Inferior parietal cortex (tissue), 1 donor: ENCODE measurements around the gene SLC22A4.

Experiments
- DNase-seq: peaks from one replicate; pipeline ENCODE4 v3.0.0-alpha.2; 2016; ENCODE audit errors: extremely low spot score

Gene SLC22A4

GRCh38 chr5:132299917-132300316, 5.7 kb downstream of the SLC22A4 start:
- DNase-seq, result no peak

DNA sequence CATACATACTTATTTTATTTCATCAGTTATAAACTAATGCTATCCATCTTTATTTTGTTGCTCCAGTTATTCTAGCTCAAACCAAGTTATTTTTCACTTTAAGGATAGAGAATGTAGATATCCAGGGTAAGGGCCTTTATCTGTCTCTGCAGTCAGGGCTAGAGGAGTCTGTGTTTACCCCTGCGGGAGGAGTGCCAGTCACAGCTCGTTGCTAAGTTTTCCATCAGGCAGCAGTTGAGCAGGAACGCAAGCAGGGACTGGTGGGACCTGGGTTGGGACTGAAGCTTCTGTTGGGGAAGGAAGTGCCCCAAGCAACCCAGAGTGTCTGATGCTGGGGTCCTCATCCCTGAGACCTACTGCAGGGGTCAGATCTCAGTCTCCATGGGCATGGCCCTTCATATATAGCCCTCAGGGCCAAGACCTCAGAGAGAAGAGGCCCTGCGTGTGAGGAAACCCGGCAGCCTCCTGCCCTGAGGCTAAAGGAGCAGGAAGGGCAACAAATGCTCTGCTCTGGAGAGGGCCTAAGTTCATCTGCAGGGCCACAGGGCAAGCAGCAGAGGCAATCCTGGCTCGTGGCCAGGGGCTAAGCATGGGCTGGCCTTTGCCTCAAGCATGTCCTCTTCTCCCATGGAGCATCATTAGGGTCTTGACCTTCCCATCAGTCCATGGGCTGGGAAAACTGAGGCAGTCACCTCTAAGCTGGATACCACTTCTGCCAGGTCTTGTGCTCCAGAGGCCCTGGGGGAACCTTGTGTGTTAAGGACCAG, 6.6 kb downstream of the SLC22A4 start:
- no peak for DNase-seq

- DNase-seq, result no peak
Observed at GRCh38 chr5:132301344-132302271, 7.4 kb downstream of the SLC22A4 start.

- DNase-seq, result no peak
Observed at GRCh38 chr5:132302413-132302812, 8.2 kb downstream of the SLC22A4 start.

- DNase-seq, result no peak
Observed at GRCh38 chr5:132303589-132303988, 9.4 kb downstream of the SLC22A4 start.

DNA sequence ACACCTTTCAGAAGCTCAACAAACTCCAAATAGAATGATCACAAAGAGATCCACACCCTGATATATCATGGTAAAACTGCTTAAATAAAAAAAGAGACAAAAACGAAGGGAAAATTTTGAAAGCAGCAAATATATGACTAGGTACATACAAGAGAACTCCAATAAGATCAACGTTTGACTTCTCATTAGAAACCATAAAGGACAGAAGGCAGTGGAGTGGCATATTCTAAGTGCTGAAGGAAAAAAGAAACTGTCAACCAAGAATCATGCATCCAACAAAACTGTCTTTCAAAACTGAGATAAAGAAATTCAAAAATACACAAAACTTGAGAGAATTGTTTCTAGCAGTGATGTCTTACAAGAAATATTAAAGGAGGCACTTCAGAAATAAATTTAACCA, 11.2 kb downstream of the SLC22A4 start:
- no peak for DNase-seq

GRCh38 chr5:132308701-132309100, 14.5 kb downstream of the SLC22A4 start:
- no peak for DNase-seq

DNA sequence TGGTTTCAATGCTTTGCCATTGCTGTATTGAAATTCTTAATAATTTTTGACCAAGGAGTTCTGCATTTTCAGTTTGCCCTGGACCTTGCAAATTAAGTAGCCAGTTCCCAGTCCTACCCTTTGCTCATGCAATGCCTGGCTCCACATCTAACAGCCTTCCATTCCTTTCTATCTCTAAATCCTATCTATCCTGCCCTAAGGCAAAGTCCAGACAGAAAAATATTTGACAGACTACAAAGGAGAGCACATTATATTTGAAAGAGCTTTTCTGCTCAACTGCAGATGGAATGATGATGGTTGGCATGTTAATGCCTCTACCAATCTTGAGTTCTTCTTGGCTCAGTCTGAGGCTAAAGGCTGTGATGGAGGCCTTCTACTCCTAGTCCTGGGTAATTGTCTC, 15.5 kb downstream of the SLC22A4 start:
- DNase-seq, result no peak

DNA sequence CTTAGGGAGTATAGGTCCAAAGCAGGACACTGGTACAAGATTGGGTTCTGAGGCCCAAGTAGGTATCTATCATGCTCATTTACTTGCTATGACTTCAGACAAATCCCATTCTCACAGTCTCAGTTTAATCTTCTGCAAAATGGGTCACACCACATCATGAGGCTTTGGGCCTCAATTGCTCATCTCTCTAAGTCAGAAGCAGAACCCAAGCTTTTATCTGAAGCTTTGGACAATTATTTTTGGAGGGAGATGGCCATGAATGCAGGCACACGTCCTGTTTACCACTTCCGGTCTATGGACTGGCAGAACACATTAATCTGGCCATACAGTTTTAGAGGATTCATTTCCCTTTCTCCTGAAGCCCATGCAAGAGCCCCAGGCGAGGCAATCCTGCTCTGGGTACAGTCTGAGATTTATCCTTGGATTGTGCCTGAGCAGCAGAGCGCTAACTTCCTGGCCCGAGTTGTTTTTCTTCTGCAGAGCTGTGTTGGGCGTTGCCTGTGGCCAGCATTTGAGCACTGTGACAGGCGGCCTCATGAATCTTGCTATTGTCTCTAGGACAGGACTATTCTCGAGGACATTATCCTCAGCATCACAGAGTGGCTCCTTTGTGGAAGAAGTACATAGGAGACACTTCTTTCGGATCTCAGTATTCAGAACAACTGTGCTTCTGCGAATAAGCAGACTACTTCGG, 16.1 kb downstream of the SLC22A4 start:
- no peak for DNase-seq

DNA sequence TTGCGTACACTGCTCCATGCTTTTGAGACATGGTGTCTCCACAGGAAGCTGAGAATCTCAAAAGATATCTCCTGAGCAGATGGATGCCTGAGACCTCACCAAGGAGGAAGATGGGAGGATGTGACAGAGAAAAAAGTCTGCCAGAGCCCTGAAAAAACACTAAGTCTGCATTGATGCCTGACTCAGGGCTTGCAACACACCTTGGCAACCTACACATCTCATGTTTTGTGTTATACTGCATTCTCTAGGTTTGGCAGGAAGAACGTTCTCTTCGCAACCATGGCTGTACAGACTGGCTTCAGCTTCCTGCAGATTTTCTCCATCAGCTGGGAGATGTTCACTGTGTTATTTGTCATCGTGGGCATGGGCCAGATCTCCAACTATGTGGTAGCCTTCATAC, 19.2 kb downstream of the SLC22A4 start:
- no peak for DNase-seq

DNA sequence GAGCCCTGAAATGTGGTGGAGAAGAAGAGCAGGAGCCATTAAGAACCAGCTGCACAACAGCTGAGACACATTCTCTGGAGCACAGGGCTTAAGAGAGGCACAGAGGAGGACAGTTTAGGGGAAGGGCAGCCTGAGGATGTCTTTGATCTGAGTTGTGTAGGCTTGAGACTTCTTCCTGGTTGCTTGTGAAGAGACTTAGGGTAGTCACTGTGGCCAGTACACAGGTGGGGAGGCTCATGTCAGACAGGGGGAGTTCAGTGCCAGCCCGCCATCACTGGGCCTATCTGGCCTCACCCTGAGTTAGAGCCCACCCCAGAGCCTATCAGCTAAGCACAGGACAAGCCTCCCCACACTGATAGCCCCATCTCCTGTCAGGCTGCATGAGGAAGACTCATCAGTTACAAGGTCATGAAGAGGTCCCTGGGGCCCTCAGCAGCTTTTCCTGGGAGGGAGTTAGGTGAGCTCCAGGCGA, 19.8 kb downstream of the SLC22A4 start:
- DNase-seq, result no peak

DNA sequence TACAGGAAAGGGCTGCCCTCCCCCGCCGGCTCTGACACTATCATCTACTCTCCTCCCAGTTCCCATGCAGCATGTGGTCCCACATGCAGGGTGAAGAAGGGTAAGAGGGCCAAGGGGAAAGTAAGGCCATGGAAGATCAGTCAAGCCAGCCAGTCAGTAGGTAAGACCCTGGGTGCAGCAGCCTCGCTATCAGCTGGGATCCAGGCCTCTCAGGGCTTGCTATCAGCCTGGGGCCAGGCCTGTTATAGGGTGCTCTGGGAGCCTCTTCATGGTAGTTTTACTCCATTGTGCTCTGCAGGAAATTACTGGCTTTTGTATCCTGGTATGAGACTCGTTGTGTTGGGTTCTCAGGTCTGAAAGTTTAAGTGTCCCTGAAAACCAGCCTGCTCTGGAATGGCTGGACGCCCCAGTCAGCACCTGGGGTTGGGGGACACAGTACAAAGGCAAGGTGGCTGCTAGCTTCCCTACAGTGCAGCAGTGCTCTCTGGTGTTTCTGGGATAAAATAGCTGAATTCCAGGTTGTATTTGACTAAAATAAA, 21.4 kb downstream of the SLC22A4 start:
- DNase-seq, result no peak

- DNase-seq, result no peak
Observed at GRCh38 chr5:132319975-132320374, 25.8 kb downstream of the SLC22A4 start.

DNA sequence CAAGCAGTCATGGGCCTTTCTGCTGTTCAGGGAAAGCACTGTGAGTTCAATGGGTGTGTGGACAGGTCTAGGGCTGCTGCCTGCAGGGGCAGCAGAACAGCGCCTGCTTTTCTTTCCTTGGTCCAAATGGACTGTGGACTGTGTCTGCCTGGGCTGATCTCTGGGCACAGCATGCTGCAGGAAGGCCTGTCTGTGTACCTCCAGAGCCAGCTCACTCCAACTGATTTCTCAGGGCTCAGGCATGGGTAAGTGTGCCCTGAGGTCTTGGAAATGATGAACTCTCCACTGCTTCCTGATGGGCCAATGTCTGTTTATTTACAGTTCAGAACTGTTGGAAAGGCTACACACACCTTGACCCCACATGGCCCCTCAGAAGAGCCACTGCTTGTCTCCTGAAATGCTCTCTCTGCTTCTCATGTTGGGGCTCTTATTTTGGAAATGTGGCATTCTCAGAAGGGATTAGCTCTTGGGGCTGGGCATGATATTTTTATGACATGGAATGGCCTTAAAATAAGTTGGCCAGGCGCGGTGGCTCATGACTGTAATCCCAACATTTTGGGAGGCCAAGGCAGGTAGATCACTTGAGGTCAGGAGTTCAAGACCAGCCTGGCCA, 27.0 kb downstream of the SLC22A4 start:
- DNase-seq, result no peak

- no peak for DNase-seq
Observed at GRCh38 chr5:132322266-132322665, 28.1 kb downstream of the SLC22A4 start.

GRCh38 chr5:132323202-132323601, 29.0 kb downstream of the SLC22A4 start:
- DNase-seq, result no peak

GRCh38 chr5:132325691-132326090, 31.5 kb downstream of the SLC22A4 start:
- DNase-seq, result no peak

- no peak for DNase-seq
Observed at GRCh38 chr5:132327252-132327955, 33.2 kb downstream of the SLC22A4 start.

- no peak for DNase-seq
Observed at GRCh38 chr5:132334812-132335211, 40.6 kb downstream of the SLC22A4 start.

- no peak for DNase-seq
Observed at GRCh38 chr5:132335402-132335801, 41.2 kb downstream of the SLC22A4 start.

- no peak for DNase-seq
Observed at GRCh38 chr5:132339502-132339901, 45.3 kb downstream of the SLC22A4 start.
